GM13976 (cell line): ENCODE measurements around the gene TNNT3.
"Not testable (repeated sequence)": the region's sequence is repeated elsewhere in the genome, so short reads cannot be mapped to it uniquely, and the experiment has no call there.

Experiments
- DNase-seq: peaks from one replicate; pipeline ENCODE4 v3.0.0; 2012; ENCODE audit warnings: low spot score
- CTCF ChIP-seq: IDR thresholded peaks from 2 replicates; pipeline ENCODE4 v1.5.1; 2012; ENCODE audit warnings: borderline replicate concordance, mild to moderate bottlenecking; ENCODE audit not compliant: insufficient read depth; ENCODE audit errors: extremely low read depth, missing control alignments, control extremely low read depth
- in situ Hi-C: fragments of 300-500 bp; cut with MboI; formaldehyde crosslinking; loops from one replicate; pipeline ENCODE4 v1.12.0; 2022; ENCODE audit warnings: low sequenced_read_pairs, mixed read lengths, inconsistent platforms; ENCODE audit not compliant: unreplicated experiment

Gene TNNT3

GRCh38 chr11:1884303-1884700, 35.2 kb upstream of the TNNT3 start:
- in situ Hi-C loops = loop anchor here (5.0 kb wide), 1 partner anchor 33 kb away; the partner anchor contains the start of gene TNNT3
- TF ChIP-seq CTCF = no peak
- DNase-seq = no peak

DNA sequence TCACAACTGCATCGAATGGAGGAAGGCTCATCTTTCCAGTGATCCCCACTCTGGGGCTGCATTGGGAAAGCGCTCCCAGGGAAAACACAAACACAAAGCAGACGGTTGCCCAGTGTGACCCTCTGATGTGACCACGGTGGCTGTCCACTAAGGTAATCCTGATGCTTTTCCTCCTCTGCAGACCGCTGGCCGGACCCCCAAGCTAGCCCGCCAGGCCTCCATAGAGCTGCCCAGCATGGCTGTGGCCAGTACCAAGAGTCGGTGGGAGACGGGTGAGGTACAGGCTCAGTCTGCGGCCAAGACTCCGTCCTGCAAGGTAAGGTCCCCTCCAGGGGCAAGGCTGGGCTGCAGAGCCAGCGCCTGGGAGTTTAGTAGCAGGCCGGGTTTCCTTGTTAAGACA, 33.0 kb upstream of the TNNT3 start:
- DNase-seq, in situ Hi-C loops: not testable (repeated sequence)

DNA sequence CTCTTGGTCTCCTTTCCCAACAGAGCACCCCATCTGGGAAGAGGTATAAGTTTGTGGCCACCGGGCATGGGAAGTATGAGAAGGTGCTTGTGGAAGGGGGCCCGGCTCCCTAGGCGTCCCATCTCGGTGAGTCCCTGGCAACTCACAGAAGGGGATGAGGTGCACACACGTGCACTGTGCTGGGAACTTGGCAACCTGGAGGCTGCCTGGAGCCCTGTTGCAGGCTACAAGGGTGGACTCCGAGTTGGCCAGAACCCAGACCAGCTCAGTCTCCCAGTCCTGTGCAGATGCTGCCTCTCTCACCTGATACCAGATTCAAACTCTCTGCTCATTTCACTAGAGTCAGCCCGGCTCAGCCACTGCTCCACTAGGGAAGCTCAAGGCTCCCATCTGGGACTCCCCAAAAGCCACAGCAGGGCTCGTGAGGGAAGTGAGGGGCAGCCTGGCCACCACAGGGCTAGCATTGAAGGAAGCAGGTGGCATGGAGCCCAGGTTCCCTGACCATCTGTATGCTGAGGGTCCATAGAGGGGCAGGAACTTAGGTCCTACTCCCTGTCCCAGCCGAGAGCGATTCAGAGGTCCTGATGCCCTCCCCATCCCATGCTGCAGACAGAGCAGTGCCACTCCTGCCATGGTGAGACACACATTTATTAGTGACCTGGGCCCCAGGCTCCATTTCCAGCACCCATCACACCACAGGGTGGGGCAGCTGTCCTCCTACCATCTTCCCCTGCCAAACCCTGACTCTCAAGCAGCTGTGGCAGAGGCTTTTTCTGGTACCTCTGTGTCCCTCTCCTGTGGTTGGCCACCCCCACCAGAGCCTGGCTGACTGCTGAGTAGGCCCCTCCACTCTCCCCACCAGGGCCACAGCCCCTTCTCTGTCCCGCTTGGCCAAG, 31.8 kb upstream of the TNNT3 start:
- DNase-seq = no peak
- in situ Hi-C loops = no loop called here
- TF ChIP-seq CTCF = no peak

DNA sequence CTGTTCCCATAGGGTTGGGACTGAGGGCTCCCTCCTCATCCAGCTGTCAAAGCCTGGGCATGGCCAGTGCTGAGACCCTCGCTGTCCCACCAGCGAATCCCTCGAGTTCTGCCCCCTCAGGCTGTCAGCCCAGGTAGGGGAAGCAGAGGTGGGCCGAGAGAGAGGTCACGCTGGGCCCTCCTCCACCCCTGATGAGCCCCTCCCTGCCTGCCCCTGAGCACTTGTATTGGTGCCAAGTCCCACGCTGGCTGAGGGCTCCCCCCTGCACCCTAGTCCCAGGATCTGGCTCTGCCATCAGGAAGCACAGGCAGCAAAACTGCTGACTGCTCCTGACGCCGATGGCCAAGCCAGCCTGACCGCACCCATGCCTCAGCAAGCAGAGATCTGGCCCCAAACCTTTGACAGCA, 31.2 kb upstream of the TNNT3 start:
- no peak for DNase-seq
- no peak for TF ChIP-seq CTCF
- in situ Hi-C loops = no loop called here

DNA sequence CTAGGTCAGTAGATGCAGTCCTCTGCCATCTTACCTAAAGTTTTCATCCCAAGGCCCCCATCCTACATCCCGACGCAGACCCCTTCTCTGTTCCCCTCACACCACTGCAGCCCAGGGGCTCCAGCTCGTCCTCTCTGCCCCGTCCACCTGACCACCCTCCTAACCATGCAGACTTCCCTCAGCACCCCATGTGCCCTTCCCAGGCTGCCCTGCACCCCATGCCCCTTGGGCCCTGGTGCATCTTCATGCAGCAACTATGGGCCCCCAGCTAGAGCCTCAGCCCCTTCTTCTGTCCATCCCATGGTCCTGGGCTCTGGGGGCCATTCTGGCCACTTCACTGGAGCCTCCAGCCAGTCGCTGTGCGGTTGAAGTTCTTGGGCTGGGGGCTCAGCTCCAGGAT, 30.7 kb upstream of the TNNT3 start:
- DNase-seq = no peak
- TF ChIP-seq CTCF = no peak
- in situ Hi-C loops = no loop called here

- no peak for TF ChIP-seq CTCF
These were observed 30.1 kb upstream of the TNNT3 start for GRCh38 chr11:1889224-1889930.

GRCh38 chr11:1889941-1890855, 29.3 kb upstream of the TNNT3 start:
- no peak for TF ChIP-seq CTCF
- in situ Hi-C loops = no loop called here
- peak; percentile 37 for DNase-seq

More at GRCh38 chr11:1889224-1889930, 30.1 kb upstream of the TNNT3 start:
- DNase-seq = no peak
- in situ Hi-C loops = no loop called here
